LNCAP (cell line): ENCODE results near the gene TOR1AIP1.

Experiments
- CTCF ChIP-seq: fragments of 450-650 bp; IDR thresholded peaks from 2 replicates; pipeline ENCODE4 v1.5.1; 2017; ENCODE audit warnings: mild to moderate bottlenecking

Gene TOR1AIP1

GRCh38 chr1:179875596-179876299, 6.3 kb upstream of the TOR1AIP1 start:
- TF ChIP-seq CTCF = no peak

- TF ChIP-seq CTCF = no peak
Measured at GRCh38 chr1:179876300-179876715, 5.8 kb upstream of the TOR1AIP1 start.

GRCh38 chr1:179877586-179878265, 4.4 kb upstream of the TOR1AIP1 start, which contains the start of gene TOR1AIP2:
TOR1AIP2 (minus strand) TSS chr1:179877803; CDS start chr1:179852665, 25,138 bp downstream.
- no peak for TF ChIP-seq CTCF

- TF ChIP-seq CTCF = no peak
Measured at GRCh38 chr1:179879797-179880196, 2.3 kb upstream of the TOR1AIP1 start.

- no peak for TF ChIP-seq CTCF
Measured at GRCh38 chr1:179881642-179882252, 338 bp upstream of the TOR1AIP1 start.

GRCh38 chr1:179883040-179883744, 1.1 kb downstream of the TOR1AIP1 start:
- no peak for TF ChIP-seq CTCF

- TF ChIP-seq CTCF = no peak
Measured at GRCh38 chr1:179883745-179884138, 1.7 kb downstream of the TOR1AIP1 start.
